22Rv1 (cell line): Measurements from ENCODE around the gene POU3F1.

ENCODE experiments used
- ZFX ChIP-seq: fragments of 450-650 bp; IDR thresholded peaks from 2 replicates; pipeline ENCODE4 v1.6.1; 2017; ENCODE audit warnings: antibody characterized with exemption, borderline replicate concordance
- TF ChIP-seq, protein P1 (sequence below): fragments of 450-650 bp; IDR thresholded peaks from 2 replicates; pipeline ENCODE4 v1.5.1; 2017; ENCODE audit warnings: mild to moderate bottlenecking

DNA sequence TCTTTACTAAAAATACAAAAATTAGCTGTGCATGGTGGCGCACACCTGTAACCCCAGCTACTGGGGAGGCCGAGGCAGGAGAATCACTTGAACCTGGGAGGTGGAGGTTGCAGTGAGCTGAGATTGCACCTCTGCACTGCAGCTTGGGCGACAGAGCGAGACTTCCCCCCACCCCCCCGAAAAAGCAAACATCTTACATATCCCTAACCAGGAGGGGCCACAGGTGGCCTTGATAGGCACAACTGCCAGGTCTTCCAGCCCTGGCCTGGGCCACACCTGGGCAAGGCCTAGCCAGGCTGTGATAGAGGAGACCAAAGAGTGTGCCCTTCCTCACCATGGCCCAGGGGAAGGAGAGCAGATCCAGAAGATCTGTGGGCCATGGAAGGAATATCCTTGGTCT, 28.6 kb upstream of the POU3F1 start:
- TF ChIP-seq, protein P1, sequence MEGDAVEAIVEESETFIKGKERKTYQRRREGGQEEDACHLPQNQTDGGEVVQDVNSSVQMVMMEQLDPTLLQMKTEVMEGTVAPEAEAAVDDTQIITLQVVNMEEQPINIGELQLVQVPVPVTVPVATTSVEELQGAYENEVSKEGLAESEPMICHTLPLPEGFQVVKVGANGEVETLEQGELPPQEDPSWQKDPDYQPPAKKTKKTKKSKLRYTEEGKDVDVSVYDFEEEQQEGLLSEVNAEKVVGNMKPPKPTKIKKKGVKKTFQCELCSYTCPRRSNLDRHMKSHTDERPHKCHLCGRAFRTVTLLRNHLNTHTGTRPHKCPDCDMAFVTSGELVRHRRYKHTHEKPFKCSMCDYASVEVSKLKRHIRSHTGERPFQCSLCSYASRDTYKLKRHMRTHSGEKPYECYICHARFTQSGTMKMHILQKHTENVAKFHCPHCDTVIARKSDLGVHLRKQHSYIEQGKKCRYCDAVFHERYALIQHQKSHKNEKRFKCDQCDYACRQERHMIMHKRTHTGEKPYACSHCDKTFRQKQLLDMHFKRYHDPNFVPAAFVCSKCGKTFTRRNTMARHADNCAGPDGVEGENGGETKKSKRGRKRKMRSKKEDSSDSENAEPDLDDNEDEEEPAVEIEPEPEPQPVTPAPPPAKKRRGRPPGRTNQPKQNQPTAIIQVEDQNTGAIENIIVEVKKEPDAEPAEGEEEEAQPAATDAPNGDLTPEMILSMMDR: no peak
- TF ChIP-seq ZFX: no peak
